Ishikawa (cell line): ENCODE measurements around the gene CD27.

Experiments used
- CREB1 ChIP-seq: IDR thresholded peaks from 2 replicates; pipeline ENCODE4 v1.6.1; 2012; ENCODE audit warnings: low read depth
- EP300 ChIP-seq: IDR thresholded peaks from 2 replicates; pipeline ENCODE4 v1.6.1; 2012; ENCODE audit warnings: borderline replicate concordance
- FOXM1 ChIP-seq: IDR thresholded peaks from 2 replicates; pipeline ENCODE4 v1.6.1; 2012; ENCODE audit warnings: low read depth, borderline replicate concordance
- TCF12 ChIP-seq: IDR thresholded peaks from 2 replicates; pipeline ENCODE4 v1.6.1; 2012; ENCODE audit warnings: low read depth
- ZBTB7A ChIP-seq: IDR thresholded peaks from 2 replicates; pipeline ENCODE4 v1.6.1; 2012; ENCODE audit warnings: low read depth

DNA sequence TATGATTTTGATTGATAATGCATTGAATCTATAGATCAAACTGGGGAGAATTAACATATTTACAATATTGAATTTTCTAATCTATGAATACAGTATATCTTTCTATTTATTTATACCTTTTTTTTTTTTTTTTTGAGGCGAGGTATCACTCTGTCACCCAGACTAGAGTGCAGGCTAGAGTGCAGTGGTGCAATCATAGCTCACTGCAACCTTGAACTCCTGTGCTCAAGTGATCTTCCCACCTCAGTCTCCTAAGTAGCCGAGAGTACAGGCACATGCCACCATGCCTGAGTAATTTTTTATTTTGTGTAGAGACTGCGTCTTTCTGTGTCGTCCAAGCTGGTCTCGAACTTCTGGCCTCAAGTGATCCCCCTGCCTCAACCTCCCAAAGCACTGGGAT is 40.4 kb upstream of the CD27 start:
- TF ChIP-seq ZBTB7A (no peak), CREB1 (no peak), FOXM1 (no peak), EP300 (no peak), TCF12 (no peak)
